A673 (cell line): Measurements from ENCODE around the gene MSANTD1. TPM values are rescaled to one million over a fixed set of nuclear protein-coding genes. Genes with fewer than 3 reads are reported as not detected.

Experiments
- BruUV-seq: library from RNA; stranded (reverse); fragments of 400-500 nt; replicated peaks from 2 replicates; lab custom pipeline; 2021; lab: Mats Ljungman, UMichigan
- CTCF ChIA-PET: fragments of 300-600 bp; sonication (Branson Sonifier 250); formaldehyde crosslinking; loops from one replicate; lab custom pipeline; 2022; ENCODE audit warnings: antibody characterized with exemption; lab: Charles Lee
- POLR2A ChIA-PET: fragments of 300-600 bp; sonication (Branson Sonifier 250); formaldehyde crosslinking; loops from one replicate; lab custom pipeline; 2022; ENCODE audit warnings: antibody characterized with exemption; ENCODE audit not compliant: low non-redundant PET; lab: Charles Lee
- DNase-seq: peaks from one replicate; pipeline ENCODE4 v3.0.0-alpha.2; 2015; ENCODE audit warnings: low spot score
- H3K27ac ChIP-seq: fragments of 200-600 bp; sonication (generic); 2 replicates; pipeline ENCODE4 v1.5.1; 2016; ENCODE audit warnings: mixed run types, low read depth, mild to moderate bottlenecking, mixed read lengths, antibody characterized with exemption, low read length; ENCODE audit not compliant: poor library complexity, severe bottlenecking
- H3K27me3 ChIP-seq: fragments of 200-600 bp; sonication (generic); replicated peaks from 2 replicates; pipeline ENCODE4 v1.6.1; 2017; ENCODE audit warnings: mixed run types, low read depth, mild to moderate bottlenecking, mixed read lengths, antibody characterized with exemption, low read length; ENCODE audit not compliant: insufficient read depth, poor library complexity
- H3K36me3 ChIP-seq: fragments of 200-600 bp; sonication (generic); 2 replicates; pipeline ENCODE4 v1.6.1; 2016; ENCODE audit warnings: mixed run types, mild to moderate bottlenecking, mixed read lengths, antibody characterized with exemption, low read length; ENCODE audit not compliant: insufficient read depth, poor library complexity, severe bottlenecking
- H3K4me1 ChIP-seq: fragments of 200-600 bp; sonication (generic); 2 replicates; pipeline ENCODE4 v1.6.1; 2017; ENCODE audit warnings: mixed run types, mild to moderate bottlenecking, mixed read lengths, antibody characterized with exemption, low read length; ENCODE audit not compliant: insufficient read depth, poor library complexity, severe bottlenecking
- H3K4me3 ChIP-seq: fragments of 200-600 bp; sonication (generic); 2 replicates; pipeline ENCODE4 v1.5.1; 2016; ENCODE audit warnings: low read depth, mixed run types, mild to moderate bottlenecking, mixed read lengths, low read length; ENCODE audit not compliant: poor library complexity, severe bottlenecking
- H3K9me3 ChIP-seq: fragments of 200-600 bp; sonication (generic); 2 replicates; pipeline ENCODE4 v1.6.1; 2016; ENCODE audit warnings: mixed run types, low read depth, mild to moderate bottlenecking, mixed read lengths, antibody characterized with exemption, low read length; ENCODE audit not compliant: poor library complexity, severe bottlenecking
- CTCF ChIP-seq: fragments of 300-800, 200-600 bp; sonication (generic); conservative IDR thresholded peaks from 2 replicates; pipeline ENCODE4 v1.5.1; 2017; ENCODE audit warnings: low read depth, mild to moderate bottlenecking, antibody characterized with exemption, low read length, moderate library complexity, mixed read lengths
- EZH2 ChIP-seq: fragments of 200-600 bp; sonication (generic); IDR thresholded peaks from 2 replicates; pipeline ENCODE4 v1.6.1; 2017; ENCODE audit warnings: borderline replicate concordance, low read depth, mild to moderate bottlenecking, mixed read lengths, antibody characterized with exemption, low read length; ENCODE audit not compliant: poor library complexity, severe bottlenecking
- intact Hi-C: fragments of 100-400 bp; cut with micrococcal nuclease; formaldehyde crosslinking; loops from one replicate; pipeline ENCODE4 v1.10.0; 2022; ENCODE audit not compliant: unreplicated experiment
- total RNA-seq: library from RNA; stranded (reverse); gene quantifications from 2 replicates; pipeline ENCODE4 v1.2.3, GENCODE V29; 2021

MSANTD1 gene
- total RNA-seq, 1 experiment from 2014 or later, result 2.3 TPM

GRCh38 chr4:3211866-3212265 is 37.1 kb upstream of the MSANTD1 start:
- TF ChIP-seq CTCF (no peak), EZH2 (no peak)
- H3K27ac ChIP-seq, result no peak overlapping the region
- no peaks in the 10 kb centered on the region for H3K9me3 ChIP-seq
- H3K27me3 ChIP-seq, result no peaks in the 10 kb centered on the region
- ChIA-PET CTCF (no interaction called here), POLR2A (no interaction called here)
- peaks cover 45% of the 10 kb centered on the region for H3K36me3 ChIP-seq
- DNase-seq, result no peak
- no TSS peak for BruUV-seq
- intact Hi-C loops, result no loop called here
- no peak overlapping the region for H3K4me3 ChIP-seq
- H3K4me1 ChIP-seq, result no peaks in the 10 kb centered on the region

- H3K36me3 ChIP-seq, result peaks cover 48% of the 10 kb centered on the region
Measured at GRCh38 chr4:3212391-3213105, 36.4 kb upstream of the MSANTD1 start.

GRCh38 chr4:3213106-3213425 is 35.9 kb upstream of the MSANTD1 start:
- POLR2A ChIA-PET, result no interaction called here
- peaks cover 53% of the 10 kb centered on the region for H3K36me3 ChIP-seq
- BruUV-seq, result no TSS peak
- H3K9me3 ChIP-seq, result no peaks in the 10 kb centered on the region
- no peak overlapping the region for H3K27ac ChIP-seq
- CTCF ChIA-PET, result no interaction called here
- H3K27me3 ChIP-seq, result no peaks in the 10 kb centered on the region
- DNase-seq, result no peak
- intact Hi-C loops, result no loop called here
- H3K4me3 ChIP-seq, result no peak overlapping the region
- TF ChIP-seq CTCF (no peak), EZH2 (no peak)
- H3K4me1 ChIP-seq, result no peaks in the 10 kb centered on the region

More at GRCh38 chr4:3212391-3213105, 36.4 kb upstream of the MSANTD1 start:
- no peak overlapping the region for H3K27ac ChIP-seq
- TF ChIP-seq EZH2 (no peak), CTCF (no peak)
- no TSS peak for BruUV-seq
- no peaks in the 10 kb centered on the region for H3K27me3 ChIP-seq
- CTCF ChIA-PET, result no interaction called here
- no peak overlapping the region for H3K4me3 ChIP-seq
- intact Hi-C loops, result no loop called here
- H3K9me3 ChIP-seq, result no peaks in the 10 kb centered on the region
- no peaks in the 10 kb centered on the region for H3K4me1 ChIP-seq
- DNase-seq, result no peak
- POLR2A ChIA-PET, result no interaction called here
